ENCODE data around the gene TUBB2A.
"Not testable (repeated sequence)": the region's sequence is repeated elsewhere in the genome, so short reads cannot be mapped to it uniquely, and the experiment has no call there.

DNA sequence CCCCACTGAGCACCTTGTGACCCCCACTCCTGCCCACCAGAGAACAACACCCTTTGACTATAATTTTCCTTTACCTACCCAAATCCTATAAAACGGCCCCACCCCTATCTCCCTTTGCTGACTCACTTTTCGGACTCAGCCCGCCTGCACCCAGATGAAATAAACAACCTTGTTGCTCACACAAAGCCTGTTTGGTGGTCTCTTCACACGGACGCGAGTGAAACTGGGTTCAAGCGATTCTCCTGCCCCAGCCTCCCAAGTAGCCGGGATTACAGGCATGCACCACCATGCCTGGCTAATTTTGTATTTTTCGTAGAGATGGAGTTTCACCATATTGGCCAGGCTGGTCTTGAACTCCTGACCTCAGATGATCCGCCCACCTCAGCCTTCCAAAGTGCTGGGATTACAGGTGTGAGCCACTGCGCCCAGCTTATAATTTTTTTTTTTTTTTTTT lies 16.3 kb upstream of the TUBB2A start:
- TF ChIP-seq, protein P1, sequence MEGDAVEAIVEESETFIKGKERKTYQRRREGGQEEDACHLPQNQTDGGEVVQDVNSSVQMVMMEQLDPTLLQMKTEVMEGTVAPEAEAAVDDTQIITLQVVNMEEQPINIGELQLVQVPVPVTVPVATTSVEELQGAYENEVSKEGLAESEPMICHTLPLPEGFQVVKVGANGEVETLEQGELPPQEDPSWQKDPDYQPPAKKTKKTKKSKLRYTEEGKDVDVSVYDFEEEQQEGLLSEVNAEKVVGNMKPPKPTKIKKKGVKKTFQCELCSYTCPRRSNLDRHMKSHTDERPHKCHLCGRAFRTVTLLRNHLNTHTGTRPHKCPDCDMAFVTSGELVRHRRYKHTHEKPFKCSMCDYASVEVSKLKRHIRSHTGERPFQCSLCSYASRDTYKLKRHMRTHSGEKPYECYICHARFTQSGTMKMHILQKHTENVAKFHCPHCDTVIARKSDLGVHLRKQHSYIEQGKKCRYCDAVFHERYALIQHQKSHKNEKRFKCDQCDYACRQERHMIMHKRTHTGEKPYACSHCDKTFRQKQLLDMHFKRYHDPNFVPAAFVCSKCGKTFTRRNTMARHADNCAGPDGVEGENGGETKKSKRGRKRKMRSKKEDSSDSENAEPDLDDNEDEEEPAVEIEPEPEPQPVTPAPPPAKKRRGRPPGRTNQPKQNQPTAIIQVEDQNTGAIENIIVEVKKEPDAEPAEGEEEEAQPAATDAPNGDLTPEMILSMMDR (IDR thresholded peaks at IDR 0.05) = not testable (repeated sequence)
- TF ChIP-seq POLR2A (IDR thresholded peaks at IDR 0.05) = not testable (repeated sequence)

Measured in sigmoid colon (tissue), 3 donors.